Activated CD8-positive, alpha-beta T cell treated with anti-CD3 and anti-CD28 coated beads for 36 hours (primary cell): ENCODE measurements around the gene ATP5F1A. TPM values are rescaled to one million over a fixed set of nuclear protein-coding genes. Genes with fewer than 3 reads are reported as not detected.
"Not testable (repeated sequence)": the region's sequence is repeated elsewhere in the genome, so short reads cannot be mapped to it uniquely, and the experiment has no call there.

Experiments
- ATAC-seq: fragments of 200-7000 bp; cut with Tn5 transposase; one replicate; pipeline ENCODE4 v1.10.0; 2021; ENCODE audit warnings: mild to moderate bottlenecking, moderate library complexity
- CTCF ChIA-PET: fragments of 350-600 bp; sonication (Branson Sonifier 250); formaldehyde crosslinking; loops from one replicate; lab custom pipeline; 2021; ENCODE audit warnings: antibody characterized with exemption; lab: Charles Lee
- POLR2A ChIA-PET: fragments of 350-600 bp; sonication (Branson Sonifier 250); formaldehyde crosslinking; loops from one replicate; lab custom pipeline; 2021; ENCODE audit warnings: antibody characterized with exemption; lab: Charles Lee
- DNase-seq: peaks from one replicate; pipeline ENCODE4 v3.0.0-alpha.2; 2020
- H3K27ac Mint-ChIP-seq: one replicate; pipeline ENCODE4 v1.8.0; 2021; ENCODE audit warnings: mild to moderate bottlenecking, mixed read lengths
- H3K27me3 Mint-ChIP-seq: one replicate; pipeline ENCODE4 v1.8.0; 2021; ENCODE audit warnings: mixed read lengths
- H3K36me3 Mint-ChIP-seq: one replicate; pipeline ENCODE4 v1.8.0; 2021; ENCODE audit warnings: low read depth, mixed read lengths
- H3K4me1 Mint-ChIP-seq: one replicate; pipeline ENCODE4 v1.8.0; 2021; ENCODE audit warnings: low read depth, mixed read lengths
- H3K4me3 Mint-ChIP-seq: one replicate; pipeline ENCODE4 v1.8.0; 2021; ENCODE audit warnings: mild to moderate bottlenecking, moderate library complexity, mixed read lengths
- H3K9me3 Mint-ChIP-seq: one replicate; pipeline ENCODE4 v1.8.0; 2021; ENCODE audit warnings: mixed read lengths
- CTCF ChIP-seq: fragments of 200-600 bp; IDR thresholded peaks from one replicate; pipeline ENCODE4 v1.8.0; 2022; ENCODE audit warnings: antibody characterized with exemption, mild to moderate bottlenecking
- intact Hi-C: fragments of 100-400 bp; cut with micrococcal nuclease; formaldehyde crosslinking; loops from one replicate; pipeline ENCODE4 v1.10.0; 2022
- total RNA-seq, 2 experiments: library from RNA; stranded (reverse); gene quantifications; one replicate each; pipeline ENCODE4 v1.2.3, GENCODE V29; 2021

ATP5F1A gene
- total RNA-seq, 2 experiments from 2014 or later, result 476 to 489 TPM

- H3K27ac Mint-ChIP-seq, result peak overlapping the region; percentile 95
- TF ChIP-seq CTCF, result no peak
- intact Hi-C loops, result no loop called here
- peaks cover 27% of the 10 kb centered on the region for H3K4me1 Mint-ChIP-seq
- no peaks in the 10 kb centered on the region for H3K27me3 Mint-ChIP-seq
- no peaks in the 10 kb centered on the region for H3K9me3 Mint-ChIP-seq
- ATAC-seq (no peak), DNase-seq (peak; percentile 30)
- ChIA-PET CTCF (interaction anchor here (0.7 to 1.8 kb wide), 3 partner anchors 23 to 76 kb away, joined by 3 to 6 read pairs (median 3); partner anchors contain the start of gene PSTPIP2), POLR2A (interaction anchor here (0.9 to 2.3 kb wide), 6 partner anchors 11 to 62 kb away, joined by 3 to 7 read pairs (median 4); no protein-coding TSS in a partner anchor)
- H3K36me3 Mint-ChIP-seq, result peaks cover 30% of the 10 kb centered on the region
- peak overlapping the region; percentile 99 for H3K4me3 Mint-ChIP-seq
These were observed 1.3 kb downstream of the ATP5F1A start for GRCh38 chr18:46096651-46097300.

DNA sequence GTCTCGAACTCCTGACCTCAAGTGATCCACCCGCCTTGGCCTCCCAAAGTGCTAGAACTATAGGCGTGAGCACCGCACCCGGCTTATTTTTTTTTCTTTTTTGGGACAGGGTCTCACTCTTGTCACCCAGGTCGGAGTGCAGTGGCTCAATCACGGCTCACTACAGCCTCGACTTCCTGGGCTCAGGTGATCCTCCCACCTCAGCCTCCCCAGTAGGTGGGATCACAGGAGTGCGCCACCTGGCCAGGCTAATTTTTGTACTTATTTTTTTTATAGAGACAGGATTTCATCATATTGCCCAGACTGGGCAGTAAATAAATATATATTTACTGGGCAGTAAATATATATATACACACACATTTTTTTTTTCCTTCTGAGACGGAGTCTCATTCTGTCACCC lies 2.6 kb downstream of the ATP5F1A start:
- intact Hi-C loops, result no loop called here
- DNase-seq (no peak), ATAC-seq (no peak)
- CTCF ChIA-PET, result interaction anchor here (1.0 to 1.2 kb wide), 3 partner anchors 22 to 563 kb away, joined by 3 to 5 read pairs (median 3); no protein-coding TSS in a partner anchor
- Mint-ChIP-seq H3K9me3 (no peaks in the 10 kb centered on the region), H3K4me3 (peak overlapping the region; percentile 99), H3K27me3 (no peaks in the 10 kb centered on the region), H3K36me3 (peaks cover 43% of the 10 kb centered on the region), H3K4me1 (peaks cover 37% of the 10 kb centered on the region), H3K27ac (no peak overlapping the region)
- TF ChIP-seq CTCF, result no peak
- POLR2A ChIA-PET, result interaction anchor here (0.9 to 2.3 kb wide), 3 partner anchors 16 to 25 kb away, joined by 3 to 7 read pairs (median 3); no protein-coding TSS in a partner anchor

- H3K9me3 Mint-ChIP-seq, intact Hi-C loops, DNase-seq, POLR2A ChIA-PET, H3K4me3 Mint-ChIP-seq, ATAC-seq, H3K27me3 Mint-ChIP-seq, H3K27ac Mint-ChIP-seq: not testable (repeated sequence)
- CTCF ChIA-PET, result interaction anchor here (1.3 kb wide), 1 partner anchor 15 kb away, joined by 5 read pairs; no protein-coding TSS in a partner anchor
- H3K4me1 Mint-ChIP-seq, result peaks cover 28% of the 10 kb centered on the region
- peaks cover 77% of the 10 kb centered on the region for H3K36me3 Mint-ChIP-seq
These were observed 9.6 kb downstream of the ATP5F1A start for GRCh38 chr18:46088501-46088900.

DNA sequence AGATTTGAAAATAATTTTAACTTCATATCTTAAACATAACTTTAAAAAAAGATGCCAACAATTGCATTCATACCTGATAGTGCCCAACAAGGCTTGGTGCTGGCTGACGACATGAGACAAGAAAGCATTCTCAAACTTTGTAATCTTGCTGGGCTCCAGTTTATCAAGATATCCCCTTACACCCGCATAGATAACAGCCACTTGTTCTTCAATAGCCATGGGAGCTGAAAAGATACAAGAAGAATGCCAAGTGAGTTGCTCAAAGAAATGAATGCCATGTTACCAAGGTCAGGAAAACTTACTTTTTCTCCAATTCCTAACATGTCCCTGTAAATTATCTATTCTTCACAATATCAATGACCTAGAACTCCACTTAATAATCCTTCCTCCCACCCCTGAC lies 13.7 kb downstream of the ATP5F1A start:
- peaks cover 70% of the 10 kb centered on the region for H3K36me3 Mint-ChIP-seq
- no peaks in the 10 kb centered on the region for H3K9me3 Mint-ChIP-seq
- ChIA-PET POLR2A (interaction anchor here (1.1 to 1.6 kb wide), 3 partner anchors 13 to 14 kb away, joined by 3 to 6 read pairs (median 5); partner anchors contain the start of gene ATP5F1A), CTCF (no interaction called here)
- intact Hi-C loops, result no loop called here
- DNase-seq (no peak), ATAC-seq (no peak)
- peaks cover 14% of the 10 kb centered on the region for H3K4me1 Mint-ChIP-seq
- H3K27me3 Mint-ChIP-seq, result no peaks in the 10 kb centered on the region
- no peak overlapping the region for H3K4me3 Mint-ChIP-seq
- H3K27ac Mint-ChIP-seq, result no peak overlapping the region
- TF ChIP-seq CTCF, result no peak

GRCh38 chr18:46080156-46080555 lies 17.9 kb downstream of the ATP5F1A start:
- DNase-seq, result no peak
- Mint-ChIP-seq H3K36me3 (peaks cover 35% of the 10 kb centered on the region), H3K4me3 (no peak overlapping the region), H3K27me3 (no peaks in the 10 kb centered on the region), H3K4me1 (peaks cover 6% of the 10 kb centered on the region), H3K9me3 (no peaks in the 10 kb centered on the region), H3K27ac (peak overlapping the region; percentile 48)
- ChIA-PET POLR2A (interaction anchor here (1.0 to 1.2 kb wide), 2 partner anchors 18 to 26 kb away, joined by 3 to 5 read pairs; partner anchors contain the start of gene ATP5F1A), CTCF (no interaction called here)
- no peak for TF ChIP-seq CTCF
- intact Hi-C loops, result no loop called here
- ATAC-seq, result no peak
